GM18505 (cell line): ENCODE results near the gene LRRC7.

ENCODE experiments used
- ATAC-seq: cut with Tn5 transposase; IDR thresholded peaks from one replicate; pipeline ENCODE4 v1.9.1; 2021; ENCODE audit not compliant: unreplicated experiment
- POLR2A ChIP-seq: IDR thresholded peaks from 4 replicates; pipeline ENCODE4 v1.6.1; 2011; ENCODE audit warnings: borderline replicate concordance; ENCODE audit not compliant: insufficient read depth, insufficient read length; ENCODE audit errors: extremely low read depth

Gene LRRC7

DNA sequence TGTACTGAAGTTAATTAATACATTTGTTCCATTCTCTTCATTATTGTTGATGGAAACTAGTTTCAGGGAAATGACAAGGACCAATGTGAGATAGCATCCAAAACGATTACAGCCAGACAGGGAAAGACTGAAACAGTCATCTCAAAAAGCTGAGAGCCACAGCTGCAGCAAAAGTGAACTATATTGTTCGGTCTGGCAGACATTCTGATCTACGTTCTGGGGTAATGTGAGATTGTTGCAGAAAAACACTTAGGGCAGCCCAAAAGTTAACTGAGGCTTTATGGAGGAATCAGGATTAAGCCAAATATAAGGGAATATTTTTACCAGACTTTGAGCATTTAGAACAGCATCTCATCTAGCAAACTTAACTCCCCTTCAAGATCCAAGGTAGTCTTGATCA, 524.8 kb downstream of the LRRC7 start:
- no peak for TF ChIP-seq POLR2A
- ATAC-seq, result no peak

DNA sequence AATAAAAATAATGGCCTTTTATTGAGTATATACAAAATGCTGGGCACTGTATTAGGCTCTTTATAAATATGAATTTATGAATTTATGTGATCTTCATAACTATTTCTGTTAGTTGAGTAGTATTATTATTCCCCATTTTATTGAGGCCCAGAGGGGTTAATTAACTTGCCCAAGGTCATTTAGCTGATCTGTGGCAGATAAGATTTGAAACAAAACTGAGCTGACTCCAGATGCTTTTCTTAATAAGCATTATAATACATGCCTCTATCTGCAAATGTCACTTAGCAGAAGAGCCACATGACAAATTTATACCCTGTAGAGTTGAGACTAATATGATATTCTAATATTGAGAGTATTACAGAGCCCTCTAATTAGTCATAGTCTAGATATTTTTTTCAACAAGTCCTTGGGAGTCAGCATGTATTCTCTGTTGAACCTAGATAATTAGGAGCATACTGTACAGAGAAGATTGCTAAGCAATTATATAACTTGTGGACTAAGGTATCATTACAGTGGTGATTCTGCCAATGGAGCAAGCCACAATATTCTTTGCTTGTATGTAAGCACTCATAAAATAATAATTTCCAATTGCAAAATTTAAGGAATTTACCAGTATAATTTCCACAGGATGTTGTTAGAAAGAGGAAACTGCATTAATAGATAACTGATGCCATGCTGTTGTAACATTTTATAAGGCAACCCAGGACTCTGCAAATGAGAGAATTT, 525.7 kb downstream of the LRRC7 start:
- no peak for TF ChIP-seq POLR2A

DNA sequence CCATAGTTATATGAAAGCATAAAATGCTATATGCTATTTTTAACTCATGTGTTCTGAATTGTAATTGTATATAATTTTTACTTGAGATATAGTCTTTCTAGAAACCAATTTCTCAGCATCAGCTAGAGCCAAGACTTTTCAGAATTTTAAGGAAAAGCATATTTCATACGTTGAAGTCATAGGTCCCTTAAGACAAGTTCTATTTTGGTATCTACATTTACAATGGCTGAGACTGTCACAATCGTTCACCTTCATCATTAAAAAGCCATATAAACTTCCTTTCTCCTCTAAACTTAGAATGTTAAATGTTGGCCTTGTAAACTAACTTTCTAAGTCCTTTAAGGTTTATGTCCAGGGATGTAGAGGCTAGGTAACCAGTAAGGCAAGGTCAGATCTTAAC, 533.5 kb downstream of the LRRC7 start:
- ATAC-seq, result no peak
- no peak for TF ChIP-seq POLR2A

More for the DNA sequence above, 525.7 kb downstream of the LRRC7 start:
- ATAC-seq, result no peak

DNA sequence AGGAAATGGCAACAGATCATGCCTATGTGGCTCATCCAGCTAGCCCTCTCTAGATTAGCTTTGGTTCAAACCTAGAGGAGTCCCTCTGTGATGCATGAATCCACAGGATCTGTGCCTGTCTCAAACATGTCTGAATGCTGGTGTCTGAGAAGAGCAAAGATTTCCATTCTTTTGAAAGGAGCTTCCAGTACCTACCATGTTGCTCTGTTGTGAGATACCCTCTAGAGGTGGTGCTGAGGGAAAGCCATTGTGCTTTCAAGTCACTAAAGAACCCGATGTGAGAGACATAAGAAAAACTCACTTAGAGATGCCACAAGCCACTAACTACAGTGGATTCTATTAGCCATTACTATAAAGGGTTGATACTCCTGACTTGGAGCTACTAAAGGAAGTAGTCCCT, 534.1 kb downstream of the LRRC7 start:
- no peak for ATAC-seq
- TF ChIP-seq POLR2A, result no peak

DNA sequence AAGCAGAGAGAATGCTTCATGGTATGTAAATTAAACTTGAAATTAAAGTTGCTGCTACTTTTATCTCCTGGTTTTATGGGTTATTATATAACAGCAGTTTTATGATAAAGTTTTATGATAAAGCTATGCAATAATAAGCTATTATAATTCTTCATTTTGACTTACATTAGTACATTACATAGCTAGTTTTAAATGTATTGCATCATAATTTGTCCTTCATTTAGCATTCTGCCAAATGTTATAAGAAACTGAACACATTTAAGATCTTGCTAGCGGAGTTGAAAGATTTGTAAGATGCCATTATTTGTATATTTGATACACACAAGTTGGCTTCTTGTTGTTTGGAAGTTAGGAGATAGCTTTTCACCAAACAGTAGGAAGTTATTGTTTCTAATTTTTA, 536.0 kb downstream of the LRRC7 start:
- ATAC-seq, result no peak
- no peak for TF ChIP-seq POLR2A

DNA sequence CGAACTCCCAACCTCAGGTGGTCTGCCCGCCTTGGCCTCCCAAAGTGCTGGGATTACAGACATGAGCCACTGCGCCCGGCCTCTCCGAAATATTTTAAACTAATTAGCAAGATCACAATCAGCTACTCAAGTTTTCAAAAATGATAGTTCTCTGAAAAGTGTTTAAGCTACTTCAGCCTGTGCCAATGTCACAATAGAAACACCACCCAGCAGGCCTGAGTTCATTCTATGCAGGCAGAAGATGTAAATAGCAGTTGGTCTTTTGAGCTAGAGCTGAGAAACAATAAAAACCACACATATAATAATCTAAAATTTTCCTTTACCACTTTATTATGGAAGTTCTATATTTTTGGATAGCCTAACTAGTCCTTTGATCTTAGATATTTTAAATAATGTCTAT, 541.5 kb downstream of the LRRC7 start:
- no peak for ATAC-seq
- no peak for TF ChIP-seq POLR2A

DNA sequence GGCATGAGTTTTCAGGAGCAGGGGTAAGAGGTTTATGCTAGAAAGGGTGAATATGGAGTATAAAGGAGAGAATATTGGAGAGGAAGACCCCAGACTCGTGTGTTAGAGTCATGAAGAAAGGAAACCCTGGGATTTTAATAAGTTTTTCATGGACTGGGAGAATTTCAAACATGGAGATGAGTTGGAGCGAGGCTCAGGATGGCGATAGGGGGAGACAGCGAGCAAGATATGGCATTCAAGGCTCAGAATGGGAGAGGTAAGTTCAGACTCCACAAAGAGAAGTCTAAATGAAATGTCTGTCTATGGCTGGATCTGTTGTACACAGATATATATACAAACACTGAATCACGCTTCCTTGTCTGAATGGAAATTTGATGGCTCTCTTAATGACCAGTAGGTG, 545.1 kb downstream of the LRRC7 start:
- TF ChIP-seq POLR2A, result no peak
- ATAC-seq, result no peak

DNA sequence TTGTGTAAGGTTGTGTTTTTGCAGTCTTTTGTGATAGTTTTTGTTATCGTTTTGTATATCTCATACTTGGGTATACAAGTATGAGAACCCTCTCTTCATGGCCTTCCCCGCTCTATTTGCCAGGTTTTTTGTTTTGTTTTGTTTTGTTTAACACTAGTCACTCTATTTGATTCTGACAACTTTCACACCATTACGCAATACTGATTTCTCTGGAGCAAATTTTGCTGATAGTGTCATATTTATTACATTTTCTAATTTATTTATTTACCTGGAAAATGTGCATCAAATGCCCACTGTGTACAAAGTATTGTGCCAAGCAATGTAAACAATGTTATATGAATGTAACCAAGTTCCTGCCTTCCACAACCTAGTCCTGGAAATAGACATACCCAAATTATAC, 547.6 kb downstream of the LRRC7 start:
- TF ChIP-seq POLR2A, result no peak
- ATAC-seq, result no peak

DNA sequence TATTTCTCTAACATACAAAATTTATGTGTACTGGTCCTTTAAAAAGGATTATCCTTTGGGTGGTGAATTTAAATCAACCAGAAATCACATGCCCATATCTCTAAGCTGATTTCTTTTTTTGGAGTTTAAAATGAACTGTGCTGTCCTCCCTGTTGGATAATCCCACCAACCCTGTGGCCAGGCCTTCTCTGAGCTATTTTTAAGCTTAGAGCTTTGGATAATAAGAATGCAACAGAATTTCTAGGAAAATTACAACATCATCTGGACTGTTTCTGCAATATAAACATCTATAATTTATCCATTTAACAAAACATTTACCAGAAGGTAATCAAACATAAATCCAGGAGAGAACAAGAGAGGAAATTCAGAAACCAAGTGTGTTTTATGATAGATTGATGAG, 549.3 kb downstream of the LRRC7 start:
- no peak for TF ChIP-seq POLR2A
- no peak for ATAC-seq

DNA sequence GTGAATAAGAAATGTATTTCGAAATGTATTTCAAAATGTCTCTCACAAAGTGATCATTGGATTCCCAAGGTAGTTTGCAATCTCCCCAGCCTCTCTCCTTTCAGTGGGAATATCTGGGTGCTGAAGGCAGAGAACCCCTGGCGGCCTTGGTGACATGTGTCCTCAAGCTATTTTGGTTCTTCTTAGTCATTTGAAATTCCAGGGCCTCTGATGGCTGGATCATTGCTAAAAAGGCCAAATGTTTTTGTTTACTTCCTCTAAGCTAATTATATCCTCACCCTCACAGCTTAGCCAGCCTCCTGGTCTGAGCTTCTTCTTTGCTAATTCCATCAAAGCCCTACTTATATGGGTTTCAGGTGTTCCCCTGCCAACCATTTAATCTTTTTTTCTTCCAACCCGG, 566.4 kb downstream of the LRRC7 start:
- no peak for ATAC-seq
- no peak for TF ChIP-seq POLR2A

DNA sequence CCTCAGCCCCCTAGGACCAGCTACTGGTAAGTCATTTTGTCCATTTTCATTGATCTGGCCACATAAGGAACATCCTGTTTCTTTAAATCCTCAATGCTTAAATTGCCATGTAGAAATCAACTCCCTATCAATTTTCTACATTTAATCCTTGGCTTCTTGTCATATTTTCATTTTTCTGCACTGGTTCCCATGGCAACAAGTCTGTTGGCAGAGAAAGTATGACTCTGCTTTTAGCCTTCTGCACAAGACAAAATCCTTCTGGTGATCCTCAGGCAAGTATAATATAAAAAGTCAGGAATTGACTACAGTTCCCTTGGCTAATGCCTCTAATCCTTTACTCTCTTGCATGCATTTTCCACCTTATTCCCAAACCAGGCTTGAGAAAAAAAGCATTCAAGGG, 572.6 kb downstream of the LRRC7 start:
- no peak for ATAC-seq

DNA sequence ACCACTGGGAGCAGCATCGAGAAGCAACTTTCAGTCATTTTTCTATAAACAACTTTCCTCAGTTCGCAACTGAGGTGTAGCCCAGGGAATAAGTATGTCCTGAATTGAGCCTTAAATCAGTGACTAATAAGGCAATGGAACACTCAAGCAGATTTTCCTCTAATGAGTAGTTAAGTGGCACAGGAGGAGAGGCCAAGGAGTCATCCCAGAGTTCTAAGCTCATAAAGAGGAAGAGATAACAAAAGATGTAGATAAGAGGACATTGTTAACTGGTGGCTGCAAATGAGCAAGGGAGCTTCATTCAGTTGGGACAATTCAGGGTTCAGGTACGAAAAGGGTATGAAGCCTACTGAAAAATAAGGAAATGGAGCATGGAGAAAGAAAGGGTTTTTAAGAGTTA, 573.2 kb downstream of the LRRC7 start:
- no peak for TF ChIP-seq POLR2A
- no peak for ATAC-seq

More for the DNA sequence above, 572.6 kb downstream of the LRRC7 start:
- TF ChIP-seq POLR2A, result no peak

DNA sequence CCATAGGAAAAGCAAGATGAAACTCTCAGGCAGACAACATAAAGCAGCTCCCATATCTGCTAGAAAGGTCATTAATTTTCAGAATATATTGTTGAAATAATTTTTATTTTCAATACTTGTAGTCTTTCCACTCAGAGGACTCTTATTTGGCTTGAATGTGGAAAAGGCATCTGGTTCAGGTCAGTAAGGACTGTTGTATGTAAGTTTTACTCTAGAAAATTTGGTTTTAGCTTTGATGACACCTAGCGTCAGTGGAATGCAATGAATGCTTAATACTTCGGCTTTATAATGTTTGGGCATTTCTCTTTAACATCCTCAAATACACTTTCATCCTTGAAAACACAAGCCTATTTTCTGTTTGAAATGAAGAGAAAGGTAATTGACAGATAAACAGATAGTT, 574.4 kb downstream of the LRRC7 start:
- no peak for ATAC-seq
- no peak for TF ChIP-seq POLR2A

DNA sequence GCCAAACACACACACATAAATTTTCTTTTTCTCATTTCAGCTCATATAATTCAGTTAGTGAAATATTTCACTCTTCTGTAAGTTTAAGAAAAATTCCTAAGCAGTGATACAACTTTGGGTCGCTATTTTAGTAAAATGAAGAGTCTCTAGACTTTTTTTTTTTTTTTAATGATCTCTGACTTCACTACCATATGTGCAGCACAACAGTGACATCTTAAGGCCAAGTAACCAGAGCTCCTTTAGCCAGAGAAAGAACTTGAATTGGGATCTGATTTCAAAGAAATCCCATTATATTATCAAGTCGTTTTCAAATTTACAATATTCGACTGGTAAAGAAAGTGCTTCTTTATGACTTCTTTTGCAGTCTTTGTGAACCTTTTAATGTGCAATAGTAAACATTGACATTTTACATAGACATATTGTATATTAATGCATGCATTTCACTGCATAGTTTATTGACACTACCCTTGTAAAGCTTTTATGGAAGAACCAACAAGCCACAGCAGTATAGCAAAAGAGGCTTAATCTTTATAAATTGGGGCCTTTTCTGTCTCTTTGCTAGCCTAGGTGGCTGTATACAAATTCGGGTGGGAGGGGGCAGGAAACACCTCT, 575.4 kb downstream of the LRRC7 start:
- ATAC-seq, result no peak
- no peak for TF ChIP-seq POLR2A
